A673 (cell line): Measurements from ENCODE around the gene COG7.

ENCODE experiments used
- CTCF ChIP-seq: fragments of 300-800, 200-600 bp; sonication (generic); conservative IDR thresholded peaks from 2 replicates; pipeline ENCODE4 v1.5.1; 2017; ENCODE audit warnings: low read depth, mild to moderate bottlenecking, antibody characterized with exemption, low read length, moderate library complexity, mixed read lengths
- EZH2 ChIP-seq: fragments of 200-600 bp; sonication (generic); IDR thresholded peaks from 2 replicates; pipeline ENCODE4 v1.6.1; 2017; ENCODE audit warnings: borderline replicate concordance, low read depth, mild to moderate bottlenecking, mixed read lengths, antibody characterized with exemption, low read length; ENCODE audit not compliant: poor library complexity, severe bottlenecking

DNA sequence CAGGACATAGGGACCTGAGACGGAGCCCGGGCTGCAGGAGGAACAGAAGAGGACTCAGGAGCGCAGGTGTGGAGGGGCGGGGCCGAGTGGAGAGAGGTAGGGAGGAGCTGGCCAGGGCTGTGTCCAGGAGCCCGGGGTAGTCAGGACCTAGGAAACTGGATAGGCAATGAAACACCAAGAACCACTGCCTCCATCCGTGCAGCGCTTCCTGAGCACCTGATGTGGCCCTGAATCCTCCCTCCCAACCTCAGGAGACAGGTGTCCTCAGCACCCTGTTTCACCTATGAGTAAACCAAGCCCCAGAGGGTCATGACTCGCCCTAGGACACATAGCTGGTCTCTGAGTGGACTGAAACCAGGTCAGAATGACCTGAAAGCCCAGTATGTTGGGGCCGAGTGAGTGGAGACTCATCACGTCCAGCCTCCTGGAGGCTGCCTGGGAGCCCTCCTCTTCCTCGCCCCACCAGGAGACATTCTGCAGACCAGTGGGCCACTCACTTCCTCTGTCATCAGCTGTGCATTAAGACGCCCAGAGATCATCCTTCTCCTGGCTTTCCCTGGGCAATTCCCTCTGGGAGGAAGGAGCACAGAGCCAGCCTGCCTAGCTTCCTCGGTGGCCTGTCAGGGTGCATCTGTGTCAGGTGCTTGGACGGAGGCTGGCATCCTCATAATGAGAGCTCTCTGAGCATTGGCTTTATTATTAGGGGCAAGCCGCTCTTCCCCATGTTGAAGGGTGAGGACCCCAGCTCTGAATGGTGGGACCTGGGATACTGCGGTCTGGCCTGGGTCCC is 78.1 kb downstream of the COG7 start:
- no peak for TF ChIP-seq CTCF
- no peak for TF ChIP-seq EZH2
